Dedifferentiated amniotic fluid mesenchymal stem cell (primary cell): ENCODE measurements around the gene IL36RN.

Experiments
- DNase-seq: peaks from one replicate; pipeline ENCODE4 v3.0.0-alpha.2; 2016; ENCODE audit errors: extremely low spot score

IL36RN gene

DNA sequence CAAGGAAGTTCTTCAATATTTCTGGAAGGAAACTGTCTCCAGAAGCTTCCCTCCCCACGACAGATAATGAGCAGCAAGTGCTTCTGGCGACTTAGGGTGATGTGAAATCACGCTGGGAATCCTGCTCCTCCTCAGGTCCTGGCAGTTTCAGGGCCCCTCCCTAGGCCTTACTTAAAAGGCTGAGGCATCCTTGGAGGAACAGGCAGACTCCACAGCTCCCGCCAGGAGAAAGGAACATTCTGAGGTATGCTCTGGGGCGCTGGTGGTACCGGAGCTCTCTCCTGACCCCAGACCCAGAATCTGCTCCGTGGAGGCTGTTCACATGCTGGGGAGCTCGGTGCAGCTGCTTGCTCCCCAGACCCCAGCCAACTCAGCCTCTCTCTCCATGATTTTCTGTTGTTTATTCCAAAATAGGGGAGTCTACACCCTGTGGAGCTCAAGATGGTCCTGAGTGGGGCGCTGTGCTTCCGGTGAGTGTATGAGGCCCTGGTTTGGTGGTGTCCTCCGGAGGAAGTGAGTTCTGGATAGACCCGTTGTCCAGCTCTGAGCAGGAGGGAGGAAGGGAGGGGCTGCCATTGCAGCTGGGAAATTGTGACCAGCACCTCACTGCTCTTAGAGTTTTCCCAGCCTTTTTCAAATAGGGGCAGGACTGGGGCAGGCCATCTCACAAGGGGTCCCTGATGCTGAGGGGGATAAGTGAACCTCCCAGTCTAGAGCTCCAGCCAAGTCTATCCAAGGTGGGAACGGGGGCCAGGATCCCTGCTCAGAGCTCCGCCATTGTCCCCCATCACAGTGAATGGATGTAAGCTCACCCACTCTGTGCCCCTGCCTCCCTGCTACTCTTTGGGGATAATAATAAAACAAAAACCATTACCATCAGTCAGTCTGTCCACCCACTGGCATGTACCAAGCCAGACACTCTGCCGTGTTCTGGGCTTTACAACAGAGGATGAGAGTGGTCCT lies at the start of gene IL36RN:
TSS of gene IL36RN (plus strand) at position 201 of the 963 bp plus-strand sequence. CDS start at position 442, 241 bp downstream.
- no peak for DNase-seq

DNA sequence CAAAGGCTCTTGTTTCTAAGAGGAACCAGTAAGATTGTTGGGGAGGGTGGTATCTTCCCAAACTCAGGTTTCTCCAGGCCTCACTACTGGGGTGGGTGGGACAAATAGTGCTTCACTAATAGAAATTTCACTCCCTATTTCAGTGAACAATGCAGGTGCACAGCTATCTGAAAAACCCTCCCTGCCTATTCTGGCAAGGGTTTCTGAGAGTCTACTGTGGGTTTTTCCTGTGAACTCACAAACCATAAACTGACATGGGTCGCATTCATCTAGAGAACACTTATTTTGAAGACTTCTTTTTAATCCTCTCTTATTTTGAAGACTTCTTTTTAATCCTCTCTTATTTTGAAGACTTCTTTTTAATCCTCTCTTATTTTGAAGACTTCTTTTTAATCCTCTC lies 49.4 kb upstream of the IL36RN start:
- DNase-seq = no peak

DNA sequence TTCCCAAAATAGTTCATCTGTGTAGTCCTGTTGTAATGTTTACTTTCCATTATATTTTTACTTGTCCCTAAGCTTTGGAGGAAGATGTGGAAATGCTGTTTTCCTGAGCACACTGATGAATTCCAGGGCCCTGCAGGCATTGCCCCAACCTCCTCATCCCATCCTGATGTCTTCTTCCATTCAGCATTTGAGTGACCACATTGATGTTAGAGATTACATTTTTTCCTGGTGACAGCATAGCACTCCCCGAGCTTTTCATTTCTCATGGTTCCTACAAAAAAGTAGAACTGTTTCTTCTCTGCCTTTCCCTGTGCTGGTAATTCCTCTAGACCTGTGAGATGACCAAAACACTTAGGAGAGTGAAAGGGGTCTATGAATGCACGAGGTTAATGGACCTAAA lies 48.9 kb upstream of the IL36RN start:
- no peak for DNase-seq

DNA sequence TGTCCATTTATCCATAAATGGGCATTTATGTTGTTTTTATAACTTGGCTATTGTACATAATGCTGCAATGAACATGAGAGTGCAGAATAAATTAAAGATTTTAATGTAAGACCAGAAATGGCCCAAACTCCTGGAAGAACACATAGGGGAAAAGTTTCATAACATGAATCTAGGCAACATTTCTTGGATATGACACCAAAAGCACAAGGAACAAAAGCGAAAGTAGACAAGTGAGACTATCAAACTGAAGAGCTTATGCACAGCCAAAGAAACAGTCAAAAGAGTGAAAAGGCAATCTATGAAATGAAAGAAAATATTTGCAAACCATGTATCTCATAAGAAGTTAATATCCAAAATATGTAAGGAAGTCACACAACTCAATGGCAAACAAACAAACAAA lies 47.9 kb upstream of the IL36RN start:
- no peak for DNase-seq

DNA sequence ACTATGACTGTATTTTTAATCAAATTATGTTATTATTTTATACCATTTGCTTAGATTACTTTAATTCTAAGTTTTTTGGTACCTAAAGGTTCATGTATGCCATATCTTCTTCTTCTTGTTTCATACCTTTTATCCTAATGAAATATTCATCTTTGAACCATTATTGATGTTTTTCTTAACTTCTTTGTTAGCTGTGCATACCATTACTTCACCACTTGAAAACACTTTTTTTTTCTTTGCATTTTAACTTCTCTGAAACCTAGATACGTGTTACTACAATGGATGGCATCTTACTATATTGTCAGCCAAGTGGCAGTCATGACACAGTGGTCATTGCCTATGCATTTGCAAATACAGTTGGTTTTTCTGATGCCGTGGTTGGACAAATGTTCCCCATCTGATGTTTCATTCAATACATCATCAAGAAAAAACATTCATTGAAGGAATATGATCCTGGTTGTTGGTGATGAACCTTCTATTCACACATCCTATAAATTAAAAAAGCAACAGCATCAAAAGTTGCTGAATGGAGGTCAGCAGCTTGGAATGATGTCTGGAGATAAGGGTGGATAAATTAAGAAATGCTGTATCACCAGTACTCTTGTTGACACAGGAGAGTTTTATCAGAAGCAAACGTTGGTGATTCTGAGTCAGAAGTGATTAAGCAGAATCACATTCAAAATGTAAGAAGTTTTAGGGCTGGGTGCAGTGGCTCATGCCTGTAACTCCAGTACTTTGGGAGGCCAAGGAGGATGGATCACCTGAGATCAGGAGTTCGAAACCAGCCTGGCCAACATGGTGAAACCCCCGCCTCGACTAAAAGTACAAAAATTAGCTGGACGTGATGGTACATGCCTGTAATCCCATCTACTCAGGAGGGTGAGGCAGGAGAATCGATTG lies 46.3 kb upstream of the IL36RN start:
- no peak for DNase-seq

DNA sequence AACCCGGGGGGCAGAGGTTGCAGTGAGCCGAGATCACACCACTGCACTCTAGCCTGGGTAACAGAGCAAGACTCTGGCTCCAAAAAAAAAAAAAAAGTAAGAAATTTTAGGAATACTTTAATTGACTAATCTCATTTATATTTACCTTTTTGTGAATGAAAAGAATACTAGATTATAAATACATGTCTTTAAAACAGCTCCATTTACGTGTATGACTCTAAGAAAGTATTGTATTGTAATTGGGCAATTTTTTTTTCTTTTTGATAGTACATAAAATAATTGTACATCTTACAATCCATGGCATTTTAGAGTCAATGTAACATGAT lies 45.7 kb upstream of the IL36RN start:
- DNase-seq = no peak

DNA sequence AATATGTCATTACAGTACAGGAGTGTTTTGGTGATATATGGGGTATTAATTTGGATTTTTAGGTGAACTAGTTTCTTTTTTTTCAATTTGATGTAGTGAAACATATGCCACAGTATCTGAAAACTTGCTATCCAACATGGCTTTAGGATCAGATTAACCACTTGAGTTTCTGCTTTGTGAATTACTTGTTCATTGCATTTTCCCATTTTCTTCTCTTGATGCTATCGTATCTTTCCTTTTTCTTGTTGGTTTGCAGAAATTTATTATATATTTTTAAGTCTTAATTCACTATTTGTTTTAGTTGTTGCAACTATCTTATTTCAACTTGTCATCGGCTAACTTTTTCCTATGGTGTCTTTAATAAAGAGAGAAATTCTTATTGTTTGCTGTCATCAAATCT lies 44.9 kb upstream of the IL36RN start:
- DNase-seq = no peak

DNA sequence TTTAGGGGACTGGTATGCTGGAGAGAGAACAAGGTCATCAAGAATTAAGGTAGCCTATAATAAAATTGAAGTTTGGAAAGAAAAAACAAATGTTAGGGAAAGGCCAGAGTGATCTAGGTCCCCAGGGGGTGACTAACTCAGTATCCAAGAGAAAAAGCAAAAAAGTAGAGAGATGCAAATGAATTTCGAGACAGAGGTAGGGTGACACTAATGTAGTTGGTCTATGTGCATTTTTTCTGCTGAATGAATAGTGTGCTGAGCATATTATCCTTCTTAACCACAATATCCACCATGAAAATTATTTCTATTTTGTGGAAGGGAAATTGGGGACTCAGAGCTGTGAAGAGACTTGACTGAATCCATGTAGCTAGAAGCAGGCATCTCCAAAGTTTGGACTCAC lies 44.0 kb upstream of the IL36RN start:
- no peak for DNase-seq

DNA sequence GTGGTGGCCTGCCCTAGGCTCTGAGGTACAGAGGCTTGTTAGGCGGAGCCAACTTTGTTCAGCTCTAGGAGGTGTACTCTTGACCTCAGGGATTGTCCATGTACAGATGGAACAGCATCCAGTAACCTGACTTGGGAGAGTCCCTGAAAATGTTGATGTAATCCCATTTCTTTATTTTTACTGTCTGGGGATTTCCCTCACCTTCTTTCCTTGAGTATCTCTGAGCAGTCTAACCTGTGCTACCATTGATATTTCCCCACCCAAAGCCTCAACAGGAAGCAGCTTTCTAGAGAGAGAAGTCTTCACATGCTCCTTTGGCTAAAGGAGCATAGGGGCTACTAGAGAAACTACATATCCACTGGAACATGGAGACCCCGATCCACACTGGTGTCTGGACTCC lies 43.3 kb upstream of the IL36RN start:
- DNase-seq = no peak

DNA sequence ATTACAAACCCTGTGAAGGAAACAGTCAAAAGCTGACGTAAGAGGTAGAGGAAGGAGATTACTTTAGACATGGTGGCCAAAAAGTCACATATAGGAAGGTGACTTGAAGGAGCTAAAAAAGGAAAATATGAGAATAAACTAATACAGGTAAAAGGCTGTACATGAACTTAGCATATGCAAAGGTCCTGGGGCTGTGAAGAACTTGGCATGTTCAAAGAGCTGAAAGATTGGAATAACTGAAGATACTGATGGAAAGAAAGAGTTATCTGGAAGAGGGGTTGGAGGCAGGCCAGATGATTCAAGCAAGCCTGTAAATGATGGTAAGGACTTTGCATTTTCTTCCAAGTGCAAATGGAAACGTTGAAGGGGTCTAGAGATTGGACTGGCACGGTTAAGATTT lies 40.5 kb upstream of the IL36RN start:
- DNase-seq = no peak

DNA sequence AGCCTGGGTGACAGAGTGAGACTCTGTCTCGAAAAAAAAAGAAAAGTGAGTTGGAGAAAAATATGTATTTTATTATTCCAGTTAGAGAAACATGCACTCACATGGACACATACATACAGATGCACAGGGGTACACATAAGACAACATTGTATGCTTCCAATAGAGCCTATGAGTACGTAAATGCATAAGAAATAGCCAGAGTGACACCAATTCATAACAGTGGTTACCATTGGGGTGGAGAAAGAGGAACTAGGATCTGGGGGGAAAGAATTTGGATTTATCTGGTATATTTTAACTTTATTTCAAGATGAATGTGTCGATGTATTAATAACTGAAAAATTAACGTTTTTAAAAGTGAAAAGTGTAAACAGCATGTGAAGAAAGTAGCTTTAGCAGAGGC lies 37.7 kb upstream of the IL36RN start:
- DNase-seq = no peak

DNA sequence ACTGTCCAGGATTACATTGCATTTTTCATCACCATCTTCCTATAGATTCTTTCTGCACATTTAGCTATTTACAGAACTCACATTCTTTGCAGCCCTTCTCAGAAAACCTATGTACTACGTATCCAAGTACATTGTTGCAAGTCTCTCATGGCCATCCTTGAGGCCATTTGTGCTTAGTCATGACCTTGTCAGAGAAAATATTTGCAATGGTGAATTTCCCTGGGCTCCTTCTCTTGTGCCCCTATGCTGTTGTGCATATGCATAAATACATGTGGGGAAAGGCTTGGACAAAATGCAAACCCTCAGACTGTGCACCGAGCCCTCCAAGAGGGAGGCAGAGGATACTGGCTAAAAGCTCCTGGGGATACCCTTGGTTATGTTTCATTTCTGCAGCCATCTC lies 34.2 kb upstream of the IL36RN start:
- DNase-seq = no peak

DNA sequence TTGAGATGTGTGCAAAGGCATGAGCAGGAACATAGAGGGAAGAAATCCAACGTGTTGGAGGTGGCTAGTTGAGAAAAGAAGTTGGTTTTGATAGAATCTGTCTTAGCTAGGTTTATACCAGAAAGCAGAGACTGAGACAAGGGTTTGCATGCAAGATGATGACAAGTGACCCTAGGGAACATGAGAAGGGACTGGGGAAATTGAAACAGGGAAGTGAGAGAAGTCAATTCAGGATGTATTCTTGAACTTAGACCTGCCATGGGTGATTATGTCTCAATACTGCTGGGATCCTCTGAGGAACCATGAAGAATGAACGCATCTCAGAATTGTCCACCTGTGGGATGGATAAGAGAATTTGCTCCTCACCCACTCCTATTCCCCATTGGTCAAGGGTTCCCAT lies 33.3 kb upstream of the IL36RN start:
- no peak for DNase-seq

DNA sequence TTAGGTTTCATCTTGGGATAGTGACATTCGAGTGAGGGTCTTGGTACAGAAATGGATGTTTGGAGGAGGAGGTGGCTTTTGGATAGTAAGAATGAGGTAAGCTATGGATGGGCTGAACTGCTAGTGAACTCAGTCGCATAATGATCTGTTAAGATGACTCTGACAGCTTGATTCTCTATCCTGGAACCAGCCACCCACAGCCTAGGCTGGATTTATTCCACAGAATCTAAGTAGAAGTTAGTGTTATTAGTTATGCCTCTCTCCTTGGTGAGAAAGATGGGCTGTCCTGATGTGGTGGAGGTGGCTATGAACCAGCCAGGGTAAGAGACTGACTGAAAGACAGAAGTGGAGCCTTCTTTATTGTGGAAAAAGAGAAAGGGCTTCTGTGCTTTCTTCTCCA lies 31.3 kb upstream of the IL36RN start:
- DNase-seq = no peak

DNA sequence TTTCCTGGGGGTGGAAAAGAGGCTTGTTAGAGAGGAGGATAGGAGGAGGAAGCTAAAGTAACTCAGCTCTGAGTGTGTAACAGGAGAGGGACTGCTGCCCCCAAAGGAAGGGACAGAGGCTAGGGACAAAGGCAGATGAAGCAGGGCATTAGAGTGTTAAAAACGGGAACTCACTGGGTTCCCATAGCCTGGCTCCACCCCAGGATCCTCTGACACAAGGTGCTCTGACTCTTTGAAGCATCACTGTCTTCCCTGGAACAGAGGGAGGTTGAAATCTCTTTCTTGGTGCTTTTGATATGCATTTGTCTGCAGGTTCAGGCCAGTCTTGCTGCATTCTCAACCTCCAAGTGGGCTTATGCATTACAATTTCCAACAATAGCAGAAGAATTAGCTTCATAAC lies 30.9 kb upstream of the IL36RN start:
- DNase-seq = no peak

DNA sequence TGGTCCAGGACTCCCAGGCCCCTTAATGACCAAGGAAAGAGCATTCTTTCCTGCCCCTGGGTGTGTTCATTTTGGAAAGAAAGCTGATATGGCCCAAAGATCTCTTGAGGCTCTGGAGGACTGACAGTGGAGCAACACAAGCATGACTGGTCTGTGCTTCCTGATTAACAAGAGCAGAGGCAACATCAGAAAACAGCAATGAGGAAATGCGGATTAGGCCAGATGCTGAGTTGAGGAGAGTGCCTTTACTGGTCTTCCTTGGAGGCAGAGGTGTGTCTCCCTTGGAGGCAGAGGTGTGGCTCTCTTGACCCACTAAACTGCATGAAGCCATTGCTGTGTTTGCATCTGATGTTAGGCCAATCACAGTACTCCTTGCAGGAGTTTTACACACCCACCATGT lies 26.3 kb upstream of the IL36RN start:
- DNase-seq = no peak

DNA sequence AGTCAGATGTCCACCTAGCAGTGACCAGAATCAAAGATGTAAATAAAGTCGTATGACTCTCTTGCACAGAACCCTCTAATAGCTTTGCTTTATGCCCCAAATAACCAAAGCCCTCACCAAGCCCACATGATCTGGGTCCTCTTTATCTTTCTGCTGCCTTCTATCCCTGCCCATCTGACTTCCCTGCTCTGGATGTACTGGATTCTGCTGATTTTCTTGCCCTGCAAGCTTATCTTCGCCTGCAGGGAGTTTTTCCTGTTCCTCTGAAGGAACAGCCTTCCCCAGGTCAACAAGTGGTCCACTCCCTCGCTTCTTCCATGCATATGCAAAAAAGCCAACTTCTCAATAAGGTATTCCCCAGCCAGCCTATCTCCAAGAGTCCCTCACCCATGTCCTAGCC lies 25.0 kb upstream of the IL36RN start:
- DNase-seq = no peak

DNA sequence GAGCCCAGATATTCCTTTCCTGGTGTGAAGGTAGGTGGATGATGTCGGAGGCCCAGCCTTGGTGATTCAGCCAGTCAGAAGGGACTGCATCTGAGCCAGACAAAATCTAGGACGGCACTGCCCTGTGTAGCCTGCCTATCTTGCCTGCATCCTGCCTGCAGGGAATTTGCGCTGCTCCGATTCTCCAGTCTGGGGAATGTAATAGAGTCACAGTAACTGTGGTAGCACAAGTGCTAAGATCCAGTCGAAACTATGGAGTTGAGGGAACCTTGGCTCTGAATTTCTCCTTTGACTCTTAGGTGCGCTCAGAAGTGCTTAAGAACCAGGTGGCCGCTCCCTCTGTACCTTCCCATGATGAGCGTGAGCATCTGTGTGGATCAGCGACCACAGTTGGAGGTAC lies 22.2 kb upstream of the IL36RN start:
- no peak for DNase-seq

DNA sequence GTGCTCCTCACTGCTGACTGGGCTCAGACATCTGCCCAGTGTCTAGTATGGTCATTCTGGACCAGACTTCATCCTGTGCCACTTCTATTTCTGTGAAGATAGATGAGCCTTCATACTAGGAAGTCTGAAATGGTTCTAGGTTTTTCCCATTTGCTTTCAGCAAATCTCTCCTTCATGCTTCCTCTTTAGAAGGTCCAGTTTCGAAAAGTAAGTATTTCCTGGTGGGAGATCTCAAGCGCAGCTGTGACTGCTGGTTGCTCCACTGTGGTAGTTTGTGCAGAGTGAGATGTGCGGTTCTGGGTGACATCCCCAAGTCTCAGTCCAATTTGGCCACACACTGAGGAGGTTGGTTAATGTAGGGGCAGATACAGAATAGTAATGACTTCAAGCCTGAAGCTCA lies 20.7 kb upstream of the IL36RN start:
- no peak for DNase-seq

DNA sequence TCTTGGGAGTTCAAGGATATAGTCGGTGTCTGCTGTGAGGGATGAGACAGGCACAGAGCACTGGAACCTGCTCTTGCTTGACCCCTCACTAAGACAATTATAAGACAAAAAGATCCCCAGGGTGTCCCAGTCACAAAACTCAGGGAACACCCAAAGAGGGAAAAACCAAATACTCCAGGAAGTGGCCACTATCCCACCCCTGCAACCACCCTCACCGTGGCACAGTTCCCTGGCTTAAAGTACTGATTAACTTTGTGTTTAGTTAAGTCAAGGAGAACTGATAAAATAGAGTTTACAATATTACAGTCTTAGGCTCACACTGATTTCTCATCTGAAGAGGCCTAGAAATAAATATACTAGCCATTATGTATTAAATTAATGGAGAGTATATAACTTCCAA lies 19.8 kb upstream of the IL36RN start:
- no peak for DNase-seq

DNA sequence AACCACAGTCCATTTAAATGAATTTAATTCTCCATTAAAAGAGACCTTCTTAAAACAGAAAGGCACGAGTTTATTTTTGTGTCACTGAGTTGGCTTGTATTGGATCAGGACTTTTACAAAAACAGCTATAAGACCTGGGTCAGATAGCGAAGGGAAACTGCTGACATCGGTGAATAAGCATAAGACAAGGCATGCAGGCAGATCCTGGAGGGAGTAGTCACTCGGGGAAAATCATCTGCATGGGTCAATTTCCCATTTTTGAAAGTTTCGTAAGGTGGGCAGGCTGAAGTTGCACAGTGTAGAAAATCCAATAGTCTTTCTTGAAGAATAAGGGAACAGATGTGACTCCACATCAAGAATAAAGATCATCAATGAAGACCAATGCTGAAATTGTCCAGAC lies 19.3 kb upstream of the IL36RN start:
- no peak for DNase-seq

DNA sequence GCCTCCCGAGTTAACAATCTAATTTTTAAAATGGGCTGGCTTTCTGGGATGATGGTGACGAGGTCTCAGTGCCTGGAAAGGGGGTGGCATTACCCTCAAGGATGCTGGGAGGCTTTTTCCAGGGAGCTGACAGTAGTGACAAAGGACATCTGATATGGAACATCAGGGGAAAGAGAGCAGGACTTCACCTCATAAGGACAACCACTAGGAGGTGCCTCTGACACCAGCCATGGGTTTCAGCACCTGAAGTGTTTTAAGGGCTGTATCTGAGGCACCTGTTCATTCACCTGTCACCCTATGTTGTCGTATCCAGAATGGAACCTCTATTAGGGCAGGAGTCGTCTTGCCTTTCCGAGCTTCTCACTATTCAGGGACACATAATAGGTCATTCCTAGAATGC lies 17.1 kb upstream of the IL36RN start:
- no peak for DNase-seq

DNA sequence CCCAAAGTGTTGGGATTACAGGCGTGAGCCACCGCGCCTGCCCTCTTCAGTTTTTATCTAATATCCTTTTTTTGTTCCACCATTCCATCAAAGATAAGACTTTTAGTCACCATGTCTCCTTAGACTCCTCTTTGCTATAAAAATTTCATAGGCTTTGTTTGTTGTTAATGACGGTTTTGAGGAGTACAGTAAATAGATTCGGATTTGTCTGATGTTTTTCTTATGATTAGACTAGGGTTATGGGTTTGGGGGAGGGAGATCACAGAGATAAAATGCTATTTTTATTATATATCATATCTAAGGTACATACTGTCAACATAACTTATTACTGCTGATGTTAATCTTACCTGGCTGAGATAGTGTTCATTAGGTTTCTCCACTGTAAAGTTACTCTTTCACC lies 12.5 kb upstream of the IL36RN start:
- DNase-seq = no peak
